Measurements from ENCODE around the gene ZNF398.

DNA sequence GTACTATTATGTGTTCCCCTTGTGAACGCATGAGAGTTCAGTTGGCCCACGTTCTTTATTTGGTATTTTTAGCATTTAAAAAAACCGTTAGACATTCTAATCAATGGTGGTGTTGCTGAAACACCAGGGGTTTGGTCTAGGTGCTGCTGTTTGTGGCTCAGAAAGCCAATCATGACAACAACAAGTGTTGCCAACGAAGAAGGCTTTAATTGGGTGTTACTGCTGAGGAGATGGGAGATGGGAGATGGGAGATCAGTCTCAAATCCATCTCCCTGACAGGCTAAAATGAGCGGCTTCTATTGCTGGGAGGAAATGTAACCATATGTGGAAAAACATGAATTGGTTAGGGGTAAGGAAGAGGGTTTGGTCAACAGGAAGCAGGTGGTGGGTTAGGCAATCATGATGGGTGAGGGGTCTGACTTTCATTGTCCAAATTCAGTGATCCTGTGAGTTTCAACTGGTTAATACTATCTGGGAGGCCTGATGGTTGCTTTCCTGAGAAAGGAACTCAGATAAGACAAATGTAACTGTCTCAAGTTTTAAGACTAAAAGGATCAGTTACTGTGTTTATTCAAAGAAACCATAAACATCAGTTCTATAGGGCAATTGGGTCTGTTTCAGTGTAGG is 16.6 kb upstream of the ZNF398 start:
- TF ChIP-seq, protein P1, sequence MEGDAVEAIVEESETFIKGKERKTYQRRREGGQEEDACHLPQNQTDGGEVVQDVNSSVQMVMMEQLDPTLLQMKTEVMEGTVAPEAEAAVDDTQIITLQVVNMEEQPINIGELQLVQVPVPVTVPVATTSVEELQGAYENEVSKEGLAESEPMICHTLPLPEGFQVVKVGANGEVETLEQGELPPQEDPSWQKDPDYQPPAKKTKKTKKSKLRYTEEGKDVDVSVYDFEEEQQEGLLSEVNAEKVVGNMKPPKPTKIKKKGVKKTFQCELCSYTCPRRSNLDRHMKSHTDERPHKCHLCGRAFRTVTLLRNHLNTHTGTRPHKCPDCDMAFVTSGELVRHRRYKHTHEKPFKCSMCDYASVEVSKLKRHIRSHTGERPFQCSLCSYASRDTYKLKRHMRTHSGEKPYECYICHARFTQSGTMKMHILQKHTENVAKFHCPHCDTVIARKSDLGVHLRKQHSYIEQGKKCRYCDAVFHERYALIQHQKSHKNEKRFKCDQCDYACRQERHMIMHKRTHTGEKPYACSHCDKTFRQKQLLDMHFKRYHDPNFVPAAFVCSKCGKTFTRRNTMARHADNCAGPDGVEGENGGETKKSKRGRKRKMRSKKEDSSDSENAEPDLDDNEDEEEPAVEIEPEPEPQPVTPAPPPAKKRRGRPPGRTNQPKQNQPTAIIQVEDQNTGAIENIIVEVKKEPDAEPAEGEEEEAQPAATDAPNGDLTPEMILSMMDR (IDR thresholded peaks at IDR 0.05), result no peak
- no peak for TF ChIP-seq POLR2A (IDR thresholded peaks at IDR 0.05)
- TF ChIP-seq POLR2AphosphoS5 (IDR thresholded peaks at IDR 0.05), result no peak
